GM12864 (cell line): Measurements from ENCODE around the gene KIF26B.
A peak's percentile ranks its signal among the peaks of the same experiment; 100 is the strongest.

Experiments
- DNase-seq: peaks from one replicate; pipeline ENCODE4 v3.0.0-alpha.2; 2011; ENCODE audit warnings: low read depth
- H3K4me3 ChIP-seq: 2 replicates; pipeline ENCODE4 v1.5.1; 2011; ENCODE audit warnings: mild to moderate bottlenecking, low read depth, low read length, control low read depth
- CTCF ChIP-seq: IDR thresholded peaks from 2 replicates; pipeline ENCODE4 v1.5.1; 2011; ENCODE audit warnings: low read depth, mild to moderate bottlenecking, moderate library complexity, low read length, control low read depth, inconsistent platforms; ENCODE audit errors: missing control alignments

Gene KIF26B

GRCh38 chr1:245154429-245155271 is at the start of gene KIF26B:
Gene KIF26B, plus strand, starts transcription at chr1:245154985. Its CDS starts 440 bp downstream, at chr1:245155425.
- H3K4me3 ChIP-seq = peak within 1 kb of the TSS; percentile 36
- TF ChIP-seq CTCF = no peak
- no peak for DNase-seq

- TF ChIP-seq CTCF = no peak
- DNase-seq = no peak
- no peak overlapping the region for H3K4me3 ChIP-seq
Measured at GRCh38 chr1:245105042-245105441, 49.7 kb upstream of the KIF26B start.

GRCh38 chr1:245105815-245106410 is 48.9 kb upstream of the KIF26B start:
- H3K4me3 ChIP-seq = no peak overlapping the region
- no peak for DNase-seq
- no peak for TF ChIP-seq CTCF

- DNase-seq = no peak
- H3K4me3 ChIP-seq = no peak overlapping the region
- TF ChIP-seq CTCF = no peak
Measured at GRCh38 chr1:245107776-245108114, 47.0 kb upstream of the KIF26B start.

GRCh38 chr1:245108246-245108645 is 46.5 kb upstream of the KIF26B start:
- no peak overlapping the region for H3K4me3 ChIP-seq
- TF ChIP-seq CTCF = no peak
- no peak for DNase-seq

- TF ChIP-seq CTCF = no peak
- DNase-seq = no peak
Measured at GRCh38 chr1:245108909-245109308, 45.9 kb upstream of the KIF26B start.

GRCh38 chr1:245110406-245110805 is 44.4 kb upstream of the KIF26B start:
- DNase-seq = no peak
- H3K4me3 ChIP-seq = no peak overlapping the region
- TF ChIP-seq CTCF = no peak

More at GRCh38 chr1:245108909-245109308, 45.9 kb upstream of the KIF26B start:
- H3K4me3 ChIP-seq = no peak overlapping the region
